ENCODE measurements around the gene ARFGAP2.
A peak's percentile ranks its signal among the peaks of the same experiment; 100 is the strongest.

The ARFGAP2 gene

DNA sequence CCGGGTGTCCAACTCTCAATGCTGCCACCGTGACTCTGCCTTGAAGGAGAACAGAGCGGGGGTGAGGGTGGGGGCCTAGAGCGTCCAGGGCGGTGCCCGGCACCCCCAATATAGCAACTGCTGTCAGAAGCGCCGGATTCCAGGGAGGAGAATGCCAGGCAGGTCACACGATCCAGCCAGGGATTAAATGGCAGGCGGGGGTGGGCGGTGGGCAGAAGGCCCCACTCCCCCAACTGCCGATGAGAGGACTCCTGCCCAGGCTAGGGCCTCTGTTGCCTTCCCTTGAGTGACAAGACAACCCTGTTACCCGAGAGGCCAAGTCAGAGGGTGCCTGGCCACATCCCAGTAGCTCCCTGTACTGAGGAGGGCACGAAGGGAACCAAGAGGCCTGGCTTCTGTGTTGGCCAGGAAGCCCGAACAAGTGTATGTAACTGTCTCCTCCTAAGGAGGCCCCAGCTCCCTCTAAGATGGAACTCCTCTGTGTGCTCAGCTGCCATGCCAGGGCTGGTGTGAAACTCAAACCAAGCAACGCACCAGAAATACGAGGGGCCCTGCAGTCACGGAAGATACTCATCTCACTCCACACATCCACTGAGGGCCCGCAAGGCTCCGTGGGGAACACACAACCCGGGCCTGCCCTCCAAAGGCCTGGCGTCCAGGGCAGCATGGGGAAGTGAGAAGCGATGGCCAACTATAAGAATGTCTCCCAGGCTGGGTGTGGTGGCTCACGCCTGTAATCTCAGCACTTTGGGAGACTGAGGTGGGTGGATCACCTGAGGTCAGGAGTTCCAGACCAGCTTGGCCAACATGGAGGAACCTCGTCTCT lies 6.6 kb upstream of the ARFGAP2 start:
- no peak overlapping the region for H3K4me3 ChIP-seq (ENCODE audit: low read depth, low read length)
- DNase-seq (ENCODE audit: low read depth, low spot score): no peak
- in situ Hi-C loops (cut with HindIII; ENCODE audit: low sequenced_read_pairs): no loop called here
- TF ChIP-seq, protein P1, sequence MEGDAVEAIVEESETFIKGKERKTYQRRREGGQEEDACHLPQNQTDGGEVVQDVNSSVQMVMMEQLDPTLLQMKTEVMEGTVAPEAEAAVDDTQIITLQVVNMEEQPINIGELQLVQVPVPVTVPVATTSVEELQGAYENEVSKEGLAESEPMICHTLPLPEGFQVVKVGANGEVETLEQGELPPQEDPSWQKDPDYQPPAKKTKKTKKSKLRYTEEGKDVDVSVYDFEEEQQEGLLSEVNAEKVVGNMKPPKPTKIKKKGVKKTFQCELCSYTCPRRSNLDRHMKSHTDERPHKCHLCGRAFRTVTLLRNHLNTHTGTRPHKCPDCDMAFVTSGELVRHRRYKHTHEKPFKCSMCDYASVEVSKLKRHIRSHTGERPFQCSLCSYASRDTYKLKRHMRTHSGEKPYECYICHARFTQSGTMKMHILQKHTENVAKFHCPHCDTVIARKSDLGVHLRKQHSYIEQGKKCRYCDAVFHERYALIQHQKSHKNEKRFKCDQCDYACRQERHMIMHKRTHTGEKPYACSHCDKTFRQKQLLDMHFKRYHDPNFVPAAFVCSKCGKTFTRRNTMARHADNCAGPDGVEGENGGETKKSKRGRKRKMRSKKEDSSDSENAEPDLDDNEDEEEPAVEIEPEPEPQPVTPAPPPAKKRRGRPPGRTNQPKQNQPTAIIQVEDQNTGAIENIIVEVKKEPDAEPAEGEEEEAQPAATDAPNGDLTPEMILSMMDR (IDR thresholded peaks at IDR 0.05; ENCODE audit: low read depth, low read length): no peak

DNA sequence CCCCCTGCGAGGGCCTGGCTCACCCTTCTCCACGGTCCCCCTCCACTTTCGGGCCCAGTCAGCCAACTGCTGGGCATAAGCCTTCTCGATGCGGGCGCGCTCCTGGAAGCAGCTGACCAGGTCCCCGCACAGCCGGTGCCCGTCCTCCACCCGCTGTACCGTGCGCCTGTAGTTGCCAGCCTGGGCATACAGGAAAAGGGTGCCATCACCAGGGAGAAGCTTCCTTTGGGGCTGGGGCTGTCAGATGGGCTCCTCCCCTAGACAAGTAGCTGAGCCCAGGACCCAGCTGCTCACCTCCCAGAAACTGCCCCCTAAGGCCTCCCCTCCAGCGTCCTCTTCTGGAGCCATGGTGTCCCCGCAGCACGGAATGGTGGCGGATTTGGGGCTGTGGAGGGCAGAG lies 5.7 kb upstream of the ARFGAP2 start:
- in situ Hi-C loops (cut with HindIII; ENCODE audit: low sequenced_read_pairs): no loop called here
- H3K4me3 ChIP-seq (ENCODE audit: low read depth, low read length): no peak overlapping the region
- TF ChIP-seq, protein P1 (IDR thresholded peaks at IDR 0.05; ENCODE audit: low read depth, low read length): no peak
- no peak for DNase-seq (ENCODE audit: low read depth, low spot score)

DNA sequence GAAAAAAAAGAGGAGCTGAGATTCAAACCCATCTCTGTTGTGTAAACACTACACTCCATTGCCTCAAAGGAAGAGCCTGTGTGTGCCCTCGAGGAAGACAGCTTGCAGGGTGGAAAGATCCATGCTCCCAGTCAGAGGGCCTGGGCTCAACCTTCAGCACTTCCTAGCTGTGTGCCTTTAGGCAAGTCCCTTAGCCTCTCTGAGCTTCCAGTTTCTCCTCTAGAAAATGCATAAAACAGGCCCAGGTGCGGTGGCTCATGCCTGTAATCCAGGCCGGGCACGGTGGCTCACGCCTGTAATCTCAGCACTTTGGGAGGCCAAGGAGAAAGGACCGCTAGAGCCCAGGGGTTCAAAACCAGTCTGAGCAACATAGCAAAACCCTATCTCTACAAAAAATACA lies 4.6 kb upstream of the ARFGAP2 start:
- H3K4me3 ChIP-seq (ENCODE audit: low read depth, low read length): no peak overlapping the region
- TF ChIP-seq, protein P1 (IDR thresholded peaks at IDR 0.05; ENCODE audit: low read depth, low read length): no peak
- DNase-seq (ENCODE audit: low read depth, low spot score): no peak
- in situ Hi-C loops (cut with HindIII; ENCODE audit: low sequenced_read_pairs): no loop called here

DNA sequence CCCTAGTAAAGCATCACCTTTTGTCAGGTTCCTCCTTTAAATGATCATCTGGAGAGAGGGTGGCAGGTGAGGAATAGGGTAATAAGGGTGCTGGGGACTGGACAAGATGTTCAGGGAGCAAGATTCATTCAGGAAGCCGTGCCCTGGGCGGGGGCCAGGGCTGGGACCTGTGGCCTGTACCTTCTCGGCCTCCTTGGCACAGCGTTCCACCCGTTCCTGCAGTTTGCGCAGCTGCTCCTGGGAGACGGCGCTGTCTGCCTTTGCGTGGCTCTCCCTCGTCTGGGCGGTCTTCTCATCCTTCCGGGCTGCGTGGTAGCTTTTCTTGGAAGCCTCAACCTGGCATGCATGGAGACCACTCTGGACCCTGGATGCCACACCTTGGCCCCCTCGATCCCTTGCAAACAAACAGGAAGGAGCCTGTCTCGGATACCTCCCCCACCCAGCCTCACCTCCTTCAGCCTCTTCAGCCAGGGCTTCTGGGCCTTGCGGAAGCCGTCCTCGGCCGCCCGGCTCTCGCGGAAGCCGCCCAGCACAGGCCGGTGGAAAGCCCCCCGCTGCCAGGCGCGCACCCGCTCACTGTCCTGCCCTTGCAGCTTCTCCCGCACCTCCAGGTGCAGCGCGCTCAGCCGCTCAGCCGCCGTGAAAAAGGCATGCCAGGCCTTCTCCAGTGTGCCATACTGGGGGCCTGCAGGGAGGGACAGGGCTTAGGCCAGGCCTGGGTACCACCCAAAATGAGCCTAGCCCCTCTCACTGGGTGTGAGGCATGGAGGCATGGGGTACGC lies 3.5 kb upstream of the ARFGAP2 start:
- in situ Hi-C loops (cut with HindIII; ENCODE audit: low sequenced_read_pairs): no loop called here
- TF ChIP-seq, protein P1 (IDR thresholded peaks at IDR 0.05; ENCODE audit: low read depth, low read length): no peak
- H3K4me3 ChIP-seq (ENCODE audit: low read depth, low read length): no peak overlapping the region
- no peak for DNase-seq (ENCODE audit: low read depth, low spot score)

DNA sequence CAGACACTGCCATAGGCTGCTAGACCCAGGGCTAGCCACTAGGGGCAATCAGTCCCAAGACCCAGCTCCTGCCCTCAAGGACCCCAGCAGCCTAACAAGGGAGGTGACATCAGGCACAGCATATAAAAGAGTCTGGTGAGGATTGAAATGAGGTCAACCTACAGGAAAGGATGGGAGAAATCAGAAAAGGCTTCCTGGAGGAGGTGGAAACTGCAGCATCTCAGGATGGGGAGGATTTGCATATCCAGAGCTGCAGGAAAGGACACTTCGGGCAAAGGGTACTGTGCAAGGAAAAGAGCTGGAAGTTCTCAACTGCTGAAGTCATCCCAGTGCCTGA lies 2.9 kb upstream of the ARFGAP2 start:
- in situ Hi-C loops (cut with HindIII; ENCODE audit: low sequenced_read_pairs): no loop called here
- TF ChIP-seq, protein P1 (IDR thresholded peaks at IDR 0.05; ENCODE audit: low read depth, low read length): peak; percentile 75
- DNase-seq (ENCODE audit: low read depth, low spot score): no peak
- H3K4me3 ChIP-seq (ENCODE audit: low read depth, low read length): no peak overlapping the region

DNA sequence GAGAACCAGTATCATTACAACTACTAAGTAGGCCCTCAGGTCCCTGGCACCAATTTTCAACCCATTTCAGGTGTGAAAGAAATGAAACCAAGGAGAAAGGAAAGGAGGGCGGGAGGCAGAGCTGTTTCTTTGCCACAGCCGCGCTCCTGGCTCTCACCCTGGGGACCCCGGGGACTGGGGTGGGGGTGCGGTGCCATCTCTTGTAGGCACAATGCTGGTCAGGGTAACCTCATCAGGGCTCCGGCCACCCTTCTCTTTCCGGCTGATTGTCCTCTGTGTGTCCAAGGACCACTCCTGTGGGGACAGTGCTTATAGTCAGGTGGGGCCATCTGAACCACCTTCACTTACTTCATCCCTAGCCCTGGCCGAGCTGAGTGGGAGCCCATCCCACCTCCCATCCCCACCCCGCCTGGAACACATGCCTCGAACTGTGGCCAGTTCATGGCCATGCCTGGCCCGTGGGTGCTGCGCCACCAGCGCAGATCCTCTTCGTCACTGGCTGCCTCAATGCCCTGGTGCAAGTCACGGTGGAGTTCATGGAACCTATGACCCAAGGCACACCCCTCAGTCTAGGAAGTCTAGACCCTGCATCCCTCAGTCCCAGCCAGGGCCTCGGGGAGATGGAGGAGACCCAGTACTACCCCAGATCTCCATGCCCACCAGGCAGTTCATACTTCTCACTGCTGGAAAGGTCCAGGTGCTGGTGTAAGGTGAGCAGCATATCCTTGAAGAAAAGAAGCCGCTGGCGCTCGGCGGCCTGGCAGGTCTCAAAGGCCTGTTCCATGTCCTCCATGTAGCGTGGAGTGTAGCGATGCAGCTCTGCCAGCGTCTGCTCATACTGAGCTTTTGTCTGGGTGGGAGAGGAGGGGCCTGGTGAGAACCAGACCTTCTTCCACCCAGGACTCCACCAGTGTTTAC lies 2.3 kb upstream of the ARFGAP2 start:
- DNase-seq (ENCODE audit: low read depth, low spot score): no peak
- no peak overlapping the region for H3K4me3 ChIP-seq (ENCODE audit: low read depth, low read length)
- TF ChIP-seq, protein P1 (IDR thresholded peaks at IDR 0.05; ENCODE audit: low read depth, low read length): no peak
- in situ Hi-C loops (cut with HindIII; ENCODE audit: low sequenced_read_pairs): no loop called here

All from astrocyte of the spinal cord (primary cell).